Measurements from ENCODE around the gene SLC25A38. TPM values are rescaled to one million over a fixed set of nuclear protein-coding genes. Genes with fewer than 3 reads are reported as not detected.
"Not testable (repeated sequence)": the region's sequence is repeated elsewhere in the genome, so short reads cannot be mapped to it uniquely, and the experiment has no call there.

SLC25A38 gene
- total RNA-seq, 1 donor from 2014 or later, result 40.0 TPM

GRCh38 chr3:39414421-39414907, 31.3 kb downstream of the SLC25A38 start:
- peak overlapping the region; percentile 23 for H3K27ac Mint-ChIP-seq
- intact Hi-C loops (cut with micrococcal nuclease), result no loop called here
- DNase-seq (ENCODE audit: low spot score), result no peak
- H3K9me3 Mint-ChIP-seq, result no peaks in the 10 kb centered on the region
- H3K36me3 Mint-ChIP-seq (ENCODE audit: low read depth), result peaks cover 50% of the 10 kb centered on the region
- no peak overlapping the region for H3K4me3 Mint-ChIP-seq
- peaks cover 4% of the 10 kb centered on the region for H3K27me3 Mint-ChIP-seq (ENCODE audit: insufficient read depth)
- H3K4me1 Mint-ChIP-seq (ENCODE audit: low read depth), result peaks cover 24% of the 10 kb centered on the region

GRCh38 chr3:39415302-39415701, 32.1 kb downstream of the SLC25A38 start:
- H3K4me3 Mint-ChIP-seq; intact Hi-C loops (cut with micrococcal nuclease); H3K9me3 Mint-ChIP-seq; H3K27ac Mint-ChIP-seq; H3K27me3 Mint-ChIP-seq (ENCODE audit: insufficient read depth); DNase-seq (ENCODE audit: low spot score): not testable (repeated sequence)
- Mint-ChIP-seq H3K4me1 (ENCODE audit: low read depth) (peaks cover 16% of the 10 kb centered on the region), H3K36me3 (ENCODE audit: low read depth) (peaks cover 43% of the 10 kb centered on the region)

GRCh38 chr3:39415983-39416382, 32.8 kb downstream of the SLC25A38 start:
- intact Hi-C loops (cut with micrococcal nuclease), result no loop called here
- H3K27me3 Mint-ChIP-seq (ENCODE audit: insufficient read depth), result peaks cover 5% of the 10 kb centered on the region
- no peak for DNase-seq (ENCODE audit: low spot score)
- H3K9me3 Mint-ChIP-seq, result no peaks in the 10 kb centered on the region
- H3K27ac Mint-ChIP-seq, result no peak overlapping the region
- peaks cover 13% of the 10 kb centered on the region for H3K4me1 Mint-ChIP-seq (ENCODE audit: low read depth)
- no peak overlapping the region for H3K4me3 Mint-ChIP-seq
- peaks cover 37% of the 10 kb centered on the region for H3K36me3 Mint-ChIP-seq (ENCODE audit: low read depth)

- H3K36me3 Mint-ChIP-seq (ENCODE audit: low read depth), result peaks cover 28% of the 10 kb centered on the region
- not testable (repeated sequence) for H3K9me3 Mint-ChIP-seq; H3K4me1 Mint-ChIP-seq (ENCODE audit: low read depth); H3K27ac Mint-ChIP-seq; DNase-seq (ENCODE audit: low spot score); H3K4me3 Mint-ChIP-seq; H3K27me3 Mint-ChIP-seq (ENCODE audit: insufficient read depth)
- intact Hi-C loops (cut with micrococcal nuclease), result loop anchor here (1.0 kb wide), 1 partner anchor 81 kb away; no protein-coding TSS in a partner anchor
These were observed 33.8 kb downstream of the SLC25A38 start for GRCh38 chr3:39416998-39417397.

- H3K36me3 Mint-ChIP-seq (ENCODE audit: low read depth), result peaks cover 12% of the 10 kb centered on the region
- H3K9me3 Mint-ChIP-seq; H3K27ac Mint-ChIP-seq; DNase-seq (ENCODE audit: low spot score); intact Hi-C loops (cut with micrococcal nuclease); H3K4me3 Mint-ChIP-seq; H3K27me3 Mint-ChIP-seq (ENCODE audit: insufficient read depth); H3K4me1 Mint-ChIP-seq (ENCODE audit: low read depth): not testable (repeated sequence)
These were observed 35.5 kb downstream of the SLC25A38 start for GRCh38 chr3:39418556-39419225.

GRCh38 chr3:39419742-39420315, 36.7 kb downstream of the SLC25A38 start:
- no peak overlapping the region for H3K4me3 Mint-ChIP-seq
- intact Hi-C loops (cut with micrococcal nuclease), result no loop called here
- no peak overlapping the region for H3K27ac Mint-ChIP-seq
- H3K4me1 Mint-ChIP-seq (ENCODE audit: low read depth), result no peaks in the 10 kb centered on the region
- peaks cover 6% of the 10 kb centered on the region for H3K27me3 Mint-ChIP-seq (ENCODE audit: insufficient read depth)
- DNase-seq (ENCODE audit: low spot score), result no peak
- H3K9me3 Mint-ChIP-seq, result no peaks in the 10 kb centered on the region
- peaks cover 2% of the 10 kb centered on the region for H3K36me3 Mint-ChIP-seq (ENCODE audit: low read depth)

- intact Hi-C loops (cut with micrococcal nuclease), result no loop called here
- DNase-seq (ENCODE audit: low spot score), result no peak
- no peak overlapping the region for H3K4me3 Mint-ChIP-seq
- H3K9me3 Mint-ChIP-seq, result no peaks in the 10 kb centered on the region
- H3K27ac Mint-ChIP-seq, result no peak overlapping the region
- H3K4me1 Mint-ChIP-seq (ENCODE audit: low read depth), result no peaks in the 10 kb centered on the region
- no peaks in the 10 kb centered on the region for H3K36me3 Mint-ChIP-seq (ENCODE audit: low read depth)
- peaks cover 6% of the 10 kb centered on the region for H3K27me3 Mint-ChIP-seq (ENCODE audit: insufficient read depth)
These were observed 37.4 kb downstream of the SLC25A38 start for GRCh38 chr3:39420543-39420942.

GRCh38 chr3:39423436-39423970, 40.3 kb downstream of the SLC25A38 start:
- Mint-ChIP-seq H3K27me3 (ENCODE audit: insufficient read depth) (peaks cover 6% of the 10 kb centered on the region), H3K9me3 (no peaks in the 10 kb centered on the region), H3K4me1 (ENCODE audit: low read depth) (no peaks in the 10 kb centered on the region), H3K36me3 (ENCODE audit: low read depth) (no peaks in the 10 kb centered on the region), H3K4me3 (no peak overlapping the region), H3K27ac (no peak overlapping the region)
- no peak for DNase-seq (ENCODE audit: low spot score)
- intact Hi-C loops (cut with micrococcal nuclease), result no loop called here

- intact Hi-C loops (cut with micrococcal nuclease), result no loop called here
- Mint-ChIP-seq H3K36me3 (ENCODE audit: low read depth) (no peaks in the 10 kb centered on the region), H3K4me1 (ENCODE audit: low read depth) (no peaks in the 10 kb centered on the region), H3K4me3 (no peak overlapping the region), H3K27me3 (ENCODE audit: insufficient read depth) (peaks cover 3% of the 10 kb centered on the region), H3K9me3 (no peaks in the 10 kb centered on the region), H3K27ac (no peak overlapping the region)
- DNase-seq (ENCODE audit: low spot score), result no peak
These were observed 43.1 kb downstream of the SLC25A38 start for GRCh38 chr3:39426312-39426711.

GRCh38 chr3:39427506-39427905, 44.3 kb downstream of the SLC25A38 start:
- intact Hi-C loops (cut with micrococcal nuclease), result no loop called here
- H3K36me3 Mint-ChIP-seq (ENCODE audit: low read depth), result no peaks in the 10 kb centered on the region

GRCh38 chr3:39428745-39429201, 45.6 kb downstream of the SLC25A38 start:
- H3K27ac Mint-ChIP-seq, result no peak overlapping the region

More at GRCh38 chr3:39427506-39427905, 44.3 kb downstream of the SLC25A38 start:
- H3K27me3 Mint-ChIP-seq (ENCODE audit: insufficient read depth), result peaks cover 3% of the 10 kb centered on the region
- H3K4me1 Mint-ChIP-seq (ENCODE audit: low read depth), result no peaks in the 10 kb centered on the region
- no peaks in the 10 kb centered on the region for H3K9me3 Mint-ChIP-seq
- H3K4me3 Mint-ChIP-seq, result no peak overlapping the region
- DNase-seq (ENCODE audit: low spot score), result no peak
- no peak overlapping the region for H3K27ac Mint-ChIP-seq

GRCh38 chr3:39429466-39429865, 46.3 kb downstream of the SLC25A38 start:
- no peak overlapping the region for H3K4me3 Mint-ChIP-seq
- intact Hi-C loops (cut with micrococcal nuclease), result no loop called here
- H3K27ac Mint-ChIP-seq, result no peak overlapping the region
- peaks cover 3% of the 10 kb centered on the region for H3K27me3 Mint-ChIP-seq (ENCODE audit: insufficient read depth)
- H3K4me1 Mint-ChIP-seq (ENCODE audit: low read depth), result no peaks in the 10 kb centered on the region
- no peaks in the 10 kb centered on the region for H3K36me3 Mint-ChIP-seq (ENCODE audit: low read depth)
- H3K9me3 Mint-ChIP-seq, result no peaks in the 10 kb centered on the region
- no peak for DNase-seq (ENCODE audit: low spot score)

More at GRCh38 chr3:39428745-39429201, 45.6 kb downstream of the SLC25A38 start:
- DNase-seq (ENCODE audit: low spot score), result no peak
- Mint-ChIP-seq H3K4me1 (ENCODE audit: low read depth) (no peaks in the 10 kb centered on the region), H3K9me3 (no peaks in the 10 kb centered on the region), H3K27me3 (ENCODE audit: insufficient read depth) (peaks cover 3% of the 10 kb centered on the region), H3K36me3 (ENCODE audit: low read depth) (no peaks in the 10 kb centered on the region), H3K4me3 (no peak overlapping the region)
- intact Hi-C loops (cut with micrococcal nuclease), result no loop called here

- H3K9me3 Mint-ChIP-seq, result no peaks in the 10 kb centered on the region
These were observed 49.2 kb downstream of the SLC25A38 start for GRCh38 chr3:39432342-39432741.

More at GRCh38 chr3:39432342-39432741, 49.2 kb downstream of the SLC25A38 start:
- peaks cover 4% of the 10 kb centered on the region for H3K27me3 Mint-ChIP-seq (ENCODE audit: insufficient read depth)
- DNase-seq (ENCODE audit: low spot score), result no peak
- no peak overlapping the region for H3K27ac Mint-ChIP-seq
- intact Hi-C loops (cut with micrococcal nuclease), result no loop called here
- no peaks in the 10 kb centered on the region for H3K36me3 Mint-ChIP-seq (ENCODE audit: low read depth)
- H3K4me1 Mint-ChIP-seq (ENCODE audit: low read depth), result no peaks in the 10 kb centered on the region
- H3K4me3 Mint-ChIP-seq, result no peak overlapping the region

Data from activated T-helper 1 cell treated with anti-CD3 and anti-CD28 coated beads, Interleukin-12 subunit alpha, Interleukin-12 subunit beta, Interleukin-2, Interleukin-4 antibody, amounts not matched to agents 30 ng/mL and 10 ng/mL and 1 ng/mL, durations not matched to agents 14 hours and 24 hours and 36 hours (primary cell).